Breast epithelium (tissue), 4 donors: ENCODE results near the gene TECR. TPM values are rescaled to one million over a fixed set of nuclear protein-coding genes. Genes with fewer than 3 reads are reported as not detected.
"Not testable (repeated sequence)": the region's sequence is repeated elsewhere in the genome, so short reads cannot be mapped to it uniquely, and the experiment has no call there.

Experiments used
- DNase-seq, 2 donors: peaks; one replicate each; pipeline ENCODE4 v3.0.0-alpha.2; 2019; ENCODE audit warnings: low spot score in 2 of 2
- H3K27ac ChIP-seq, 2 donors: fragments of 200-600 bp; sonication (generic) in 1 of 2; one replicate each; pipeline ENCODE4 v1.5.1; 2016 to 2019; ENCODE audit warnings: mild to moderate bottlenecking in 1 of 2
- H3K27me3 ChIP-seq, 2 donors: fragments of 200-600 bp; sonication (generic) in 1 of 2; one replicate each; pipeline versions ENCODE4 v1.5.1 to v1.6.0; 2017 to 2019; ENCODE audit warnings: control low read depth in 1 of 2, mild to moderate bottlenecking in 1 of 2
- H3K36me3 ChIP-seq: fragments of 200-600 bp; one replicate; pipeline ENCODE4 v1.5.1; 2019
- H3K4me1 ChIP-seq, 2 donors: fragments of 200-600 bp; sonication (generic); one replicate each; pipeline ENCODE4 v1.5.1; 2016 to 2019; ENCODE audit warnings: control low read depth in 1 of 2
- H3K4me3 ChIP-seq, 3 donors: fragments of 200-600 bp; sonication (generic); 1 replicate in 2 of 3; 2 replicates in 1 of 3; pipeline ENCODE4 v1.5.1; 2016 to 2019; ENCODE audit warnings: mild to moderate bottlenecking in 3 of 3, moderate library complexity in 2 of 3
- H3K9me3 ChIP-seq, 2 donors: fragments of 200-600 bp; sonication (generic) in 1 of 2; one replicate each; pipeline ENCODE4 v1.5.1; 2016 to 2019; ENCODE audit warnings: control low read depth in 1 of 2
- POLR2A ChIP-seq: fragments of 450-650 bp; IDR thresholded peaks from one replicate; pipeline ENCODE4 v1.6.1; 2016; ENCODE audit warnings: antibody characterized with exemption, mild to moderate bottlenecking, moderate library complexity
- POLR2AphosphoS5 ChIP-seq, 3 donors: sonication (generic); formaldehyde crosslinking; IDR thresholded peaks; one replicate each; pipeline ENCODE4 v1.6.1; 2017; ENCODE audit warnings: antibody characterized with exemption in 3 of 3
- intact Hi-C: fragments of 100-400 bp; cut with DNase I; formaldehyde crosslinking; loops from one replicate; pipeline ENCODE4 v1.15.1; 2023; ENCODE audit warnings: low total_unique reads
- total RNA-seq, 3 donors: library from RNA; depleted of rRNA; stranded (reverse); fragments of >200 nt; gene quantifications; one replicate each; pipeline ENCODE4 v1.1.0, GENCODE V29; 2016
- TF ChIP-seq, protein P1 (sequence below), 3 donors: fragments of 450-650 bp; IDR thresholded peaks; one replicate each; pipeline ENCODE4 v1.5.1; 2016 to 2017; ENCODE audit warnings: antibody characterized with exemption in 3 of 3, mild to moderate bottlenecking in 3 of 3, moderate library complexity in 3 of 3

TECR gene
- total RNA-seq, 3 donors from 2014 or later, result 36.1 to 66.9 (median 43.4) TPM

DNA sequence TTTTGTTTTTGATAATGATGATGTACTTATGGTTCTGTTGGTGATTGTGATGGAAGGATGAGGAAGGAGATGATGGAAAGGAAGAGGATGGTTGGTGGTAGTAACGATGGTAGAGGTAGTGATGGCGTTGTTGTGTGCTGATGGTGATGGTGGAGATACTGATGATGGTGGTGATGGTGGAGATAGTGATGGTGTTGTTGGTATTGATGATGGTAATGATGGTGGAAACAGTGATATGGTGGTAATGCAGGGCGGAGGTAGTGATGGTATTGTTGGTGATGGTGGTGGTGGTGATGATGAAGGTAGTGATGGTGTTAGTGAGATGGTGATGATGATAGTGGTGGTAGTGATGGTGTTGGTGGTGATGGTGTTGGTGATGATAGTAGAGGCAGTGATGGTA, 66.2 kb downstream of the TECR start:
- Histone ChIP-seq H3K4me1 (no peaks in the 10 kb centered on the region), H3K27ac (no peak overlapping the region), H3K4me3 (no peak overlapping the region), H3K27me3 (no peaks in the 10 kb centered on the region), H3K36me3 (no peaks in the 10 kb centered on the region), H3K9me3 (no peaks in the 10 kb centered on the region)
- intact Hi-C loops, result no loop called here
- no peak for DNase-seq
- TF ChIP-seq POLR2A, result no peak
- TF ChIP-seq POLR2AphosphoS5 (IDR thresholded peaks at IDR 0.05), result no peak
- TF ChIP-seq, protein P1, sequence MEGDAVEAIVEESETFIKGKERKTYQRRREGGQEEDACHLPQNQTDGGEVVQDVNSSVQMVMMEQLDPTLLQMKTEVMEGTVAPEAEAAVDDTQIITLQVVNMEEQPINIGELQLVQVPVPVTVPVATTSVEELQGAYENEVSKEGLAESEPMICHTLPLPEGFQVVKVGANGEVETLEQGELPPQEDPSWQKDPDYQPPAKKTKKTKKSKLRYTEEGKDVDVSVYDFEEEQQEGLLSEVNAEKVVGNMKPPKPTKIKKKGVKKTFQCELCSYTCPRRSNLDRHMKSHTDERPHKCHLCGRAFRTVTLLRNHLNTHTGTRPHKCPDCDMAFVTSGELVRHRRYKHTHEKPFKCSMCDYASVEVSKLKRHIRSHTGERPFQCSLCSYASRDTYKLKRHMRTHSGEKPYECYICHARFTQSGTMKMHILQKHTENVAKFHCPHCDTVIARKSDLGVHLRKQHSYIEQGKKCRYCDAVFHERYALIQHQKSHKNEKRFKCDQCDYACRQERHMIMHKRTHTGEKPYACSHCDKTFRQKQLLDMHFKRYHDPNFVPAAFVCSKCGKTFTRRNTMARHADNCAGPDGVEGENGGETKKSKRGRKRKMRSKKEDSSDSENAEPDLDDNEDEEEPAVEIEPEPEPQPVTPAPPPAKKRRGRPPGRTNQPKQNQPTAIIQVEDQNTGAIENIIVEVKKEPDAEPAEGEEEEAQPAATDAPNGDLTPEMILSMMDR (IDR thresholded peaks at IDR 0.05), result no peak

DNA sequence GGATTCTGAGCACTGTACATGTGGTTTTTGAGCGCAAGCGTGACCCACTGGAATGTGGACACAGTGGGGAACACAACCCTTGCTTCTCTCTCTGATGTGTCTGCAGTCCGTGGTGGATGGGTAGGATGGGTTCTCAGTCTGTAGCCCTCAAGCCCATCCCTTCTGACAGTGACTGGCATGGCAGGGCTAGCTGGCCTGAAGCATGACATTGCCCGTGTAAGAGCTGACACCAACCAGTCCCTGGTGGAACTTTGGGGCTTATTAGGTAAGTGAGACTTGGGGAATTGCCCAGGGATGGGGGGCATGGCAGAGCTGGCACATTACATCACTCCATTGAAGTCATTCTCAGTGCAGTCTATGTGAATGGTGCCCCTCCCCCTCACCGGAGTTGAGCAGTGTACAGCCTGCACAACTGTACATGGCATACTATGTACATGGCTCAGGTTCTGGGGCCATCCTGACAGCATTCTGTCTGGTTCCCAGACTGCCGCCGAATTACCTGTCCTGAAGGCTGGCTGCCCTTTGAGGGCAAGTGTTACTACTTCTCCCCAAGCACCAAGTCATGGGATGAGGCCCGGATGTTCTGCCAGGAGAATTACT, 70.3 kb downstream of the TECR start:
- Histone ChIP-seq H3K27me3 (no peaks in the 10 kb centered on the region), H3K4me1 (no peaks in the 10 kb centered on the region), H3K36me3 (no peaks in the 10 kb centered on the region), H3K9me3 (peaks cover 0 to 3% of the 10 kb centered on the region in 2 donors), H3K27ac (no peak overlapping the region), H3K4me3 (no peak overlapping the region)
- TF ChIP-seq POLR2AphosphoS5 (IDR thresholded peaks at IDR 0.05), result no peak
- TF ChIP-seq POLR2A, result no peak
- TF ChIP-seq, protein P1 (IDR thresholded peaks at IDR 0.05), result no peak
- intact Hi-C loops, result no loop called here
- no peak for DNase-seq

DNA sequence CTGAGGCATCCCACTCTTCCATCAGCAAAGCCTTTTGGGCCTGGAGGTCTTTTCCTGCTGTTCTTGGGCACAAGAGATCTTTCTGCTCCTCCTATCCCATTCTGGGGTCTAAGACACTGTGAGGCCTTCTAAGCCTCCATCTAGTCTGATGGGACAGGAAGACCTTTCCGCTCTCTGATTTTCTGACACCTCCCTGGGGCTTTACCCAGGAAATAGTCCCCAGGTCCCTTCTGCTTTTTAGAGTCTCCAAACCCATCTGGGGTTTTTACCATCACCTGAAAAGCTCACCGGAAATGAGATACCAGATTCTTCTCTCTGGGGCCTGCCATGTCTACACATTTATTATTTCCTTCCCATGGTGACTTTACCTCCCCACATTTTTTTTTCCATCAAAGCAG, 74.6 kb downstream of the TECR start:
- Histone ChIP-seq H3K36me3 (no peaks in the 10 kb centered on the region), H3K27me3 (no peaks in the 10 kb centered on the region), H3K4me3 (no peak overlapping the region), H3K9me3 (peaks cover 0 to 3% of the 10 kb centered on the region in 2 donors), H3K4me1 (no peaks in the 10 kb centered on the region), H3K27ac (no peak overlapping the region)
- TF ChIP-seq POLR2A (no peak), POLR2AphosphoS5 (IDR thresholded peaks at IDR 0.05) (no peak)
- TF ChIP-seq, protein P1 (IDR thresholded peaks at IDR 0.05), result no peak
- intact Hi-C loops, result no loop called here
- no peak for DNase-seq

DNA sequence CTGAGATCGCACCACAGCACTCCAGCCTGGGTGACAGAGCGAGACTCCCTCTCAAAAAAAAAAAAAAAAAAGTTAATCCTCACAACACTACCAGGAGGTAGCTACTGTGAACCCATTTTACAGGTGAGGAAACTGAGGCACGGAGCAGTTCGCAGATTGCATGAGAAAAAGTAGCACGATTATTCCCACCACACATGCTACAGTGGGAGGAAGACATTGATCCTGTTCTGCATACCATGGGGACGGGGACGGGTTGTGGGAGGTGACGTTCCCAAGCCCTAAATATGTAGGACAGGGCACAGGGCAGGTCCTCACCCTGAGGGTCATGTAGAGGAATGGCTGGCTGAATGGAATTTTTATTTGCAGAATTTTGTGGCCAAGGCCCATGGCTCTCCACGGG, 77.2 kb downstream of the TECR start:
- TF ChIP-seq POLR2A (no peak), POLR2AphosphoS5 (IDR thresholded peaks at IDR 0.05) (no peak)
- TF ChIP-seq, protein P1 (IDR thresholded peaks at IDR 0.05), result no peak
- Histone ChIP-seq H3K9me3 (peaks cover 0 to 3% of the 10 kb centered on the region in 2 donors), H3K27ac (no peak overlapping the region), H3K27me3 (no peaks in the 10 kb centered on the region), H3K4me3 (no peak overlapping the region), H3K4me1 (no peaks in the 10 kb centered on the region), H3K36me3 (no peaks in the 10 kb centered on the region)
- no peak for DNase-seq
- intact Hi-C loops, result no loop called here

DNA sequence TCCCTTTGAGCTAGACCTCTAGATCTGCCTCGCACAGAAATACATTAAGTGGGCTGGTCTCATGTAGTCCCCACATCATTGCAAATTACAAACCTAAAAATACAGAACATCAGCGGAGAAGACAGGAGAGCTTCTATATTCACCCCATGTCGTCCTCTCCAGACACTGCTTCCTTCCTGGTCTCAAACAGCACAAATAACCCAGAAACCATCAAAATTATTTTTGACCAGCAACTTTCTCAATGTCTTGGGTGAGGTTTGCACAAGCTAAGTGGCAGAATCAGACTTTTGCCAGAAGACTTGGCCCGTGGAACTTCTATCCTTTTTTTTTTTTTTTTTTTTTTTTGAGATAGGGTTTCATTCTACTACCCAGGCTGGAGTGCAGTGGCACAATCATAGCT, 81.7 kb downstream of the TECR start:
- Histone ChIP-seq H3K4me1 (no peaks in the 10 kb centered on the region), H3K27ac (no peak overlapping the region), H3K9me3 (no peaks in the 10 kb centered on the region), H3K27me3 (no peaks in the 10 kb centered on the region), H3K4me3 (no peak overlapping the region), H3K36me3 (no peaks in the 10 kb centered on the region)
- intact Hi-C loops, result no loop called here
- no peak for DNase-seq
- TF ChIP-seq, protein P1 (IDR thresholded peaks at IDR 0.05), result no peak
- TF ChIP-seq POLR2A (no peak), POLR2AphosphoS5 (IDR thresholded peaks at IDR 0.05) (no peak)

DNA sequence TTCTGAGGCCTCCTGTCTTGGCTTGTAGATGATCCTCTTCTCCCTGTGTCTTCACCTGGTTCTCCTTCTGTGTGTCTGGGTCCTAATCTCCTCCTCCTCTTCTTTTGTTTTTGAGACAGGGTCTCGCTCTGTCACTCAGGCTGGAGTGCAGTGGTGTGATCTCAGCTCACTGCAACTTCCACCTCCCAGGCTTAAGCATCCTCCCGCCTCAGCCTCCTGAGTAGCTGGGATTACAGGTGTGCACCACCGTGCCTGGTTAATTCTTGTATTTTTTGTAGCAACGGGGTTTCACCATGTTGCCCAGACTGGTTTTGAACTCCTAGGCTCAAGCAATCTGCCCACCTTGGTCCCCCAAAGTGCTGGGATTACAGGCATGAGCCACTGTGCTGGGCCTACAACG, 82.8 kb downstream of the TECR start:
- DNase-seq, H3K4me3 ChIP-seq, intact Hi-C loops, H3K27me3 ChIP-seq, H3K36me3 ChIP-seq, H3K4me1 ChIP-seq, H3K27ac ChIP-seq, H3K9me3 ChIP-seq: not testable (repeated sequence)
